GM19239 (cell line): ENCODE measurements around the gene KCP.

Experiments
- DNase-seq: peaks from one replicate; pipeline ENCODE4 v3.0.0; 2011; ENCODE audit warnings: low spot score; ENCODE audit not compliant: insufficient read length
- FAIRE-seq: peaks from 2 replicates; lab custom pipeline; 2011; peaks lifted over from hg19 to GRCh38; lab: Jason Lieb, UNC

The KCP gene

DNA sequence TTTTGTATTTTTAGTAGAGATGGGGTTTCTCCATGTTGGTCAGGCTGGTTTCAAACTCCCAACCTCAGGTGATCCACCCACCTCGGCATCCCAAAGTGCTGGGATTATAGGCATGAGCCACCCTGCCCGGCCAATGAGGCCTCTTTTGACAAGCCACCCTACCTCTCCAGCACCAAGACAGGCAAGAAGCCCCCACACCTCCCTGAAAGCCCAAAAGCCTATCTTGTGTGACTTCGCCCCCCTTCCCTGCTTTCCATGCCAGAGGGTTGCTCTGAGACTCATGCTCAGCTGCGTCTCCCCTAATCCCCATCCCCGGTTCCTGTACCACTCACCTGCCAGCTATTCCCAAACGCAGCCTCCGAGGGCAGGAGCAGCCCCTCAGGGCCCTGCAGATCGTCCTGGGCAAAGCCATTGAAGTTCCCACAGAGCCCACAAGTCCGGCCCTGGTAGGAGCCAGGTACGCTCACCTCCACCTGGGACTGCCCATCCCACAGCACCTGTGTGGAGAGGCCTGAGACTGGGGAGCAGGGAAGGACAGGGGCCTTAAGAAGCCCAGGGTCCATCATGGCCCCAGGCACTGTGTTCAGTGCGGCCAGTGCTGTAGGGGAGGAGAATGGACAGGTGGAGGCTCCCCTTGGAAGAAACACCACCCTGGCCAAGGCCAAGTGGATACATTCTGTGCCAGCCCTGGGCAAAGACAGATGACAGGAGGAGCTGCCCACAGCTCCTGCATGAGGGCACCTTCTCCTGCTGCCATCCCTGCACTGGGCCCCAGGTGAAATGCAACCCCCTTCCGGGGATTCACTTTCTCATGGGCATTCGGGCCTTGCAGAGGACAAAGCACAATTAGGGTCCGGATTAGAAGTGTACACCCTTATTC is 32.0 kb downstream of the KCP start:
- FAIRE-seq = no peak
- no peak for DNase-seq

DNA sequence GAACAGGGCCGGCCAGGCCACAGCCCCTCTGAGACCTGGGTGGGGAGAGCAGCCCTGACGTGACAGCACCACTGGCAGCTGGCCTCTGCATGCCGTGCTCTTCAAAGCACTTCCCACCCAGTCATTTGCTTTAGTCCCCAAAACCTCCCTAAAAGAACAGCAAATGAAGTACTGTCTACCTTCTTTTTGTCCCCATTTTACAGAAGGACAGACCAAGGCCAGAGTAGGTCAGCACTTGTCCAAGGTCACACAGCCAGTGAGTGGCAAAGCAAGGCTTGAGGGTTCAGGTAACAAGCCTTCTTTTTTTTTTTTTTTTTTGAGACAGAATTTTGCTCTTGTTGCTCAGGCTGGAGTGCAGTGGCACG is 32.8 kb downstream of the KCP start:
- no peak for FAIRE-seq
- no peak for DNase-seq

DNA sequence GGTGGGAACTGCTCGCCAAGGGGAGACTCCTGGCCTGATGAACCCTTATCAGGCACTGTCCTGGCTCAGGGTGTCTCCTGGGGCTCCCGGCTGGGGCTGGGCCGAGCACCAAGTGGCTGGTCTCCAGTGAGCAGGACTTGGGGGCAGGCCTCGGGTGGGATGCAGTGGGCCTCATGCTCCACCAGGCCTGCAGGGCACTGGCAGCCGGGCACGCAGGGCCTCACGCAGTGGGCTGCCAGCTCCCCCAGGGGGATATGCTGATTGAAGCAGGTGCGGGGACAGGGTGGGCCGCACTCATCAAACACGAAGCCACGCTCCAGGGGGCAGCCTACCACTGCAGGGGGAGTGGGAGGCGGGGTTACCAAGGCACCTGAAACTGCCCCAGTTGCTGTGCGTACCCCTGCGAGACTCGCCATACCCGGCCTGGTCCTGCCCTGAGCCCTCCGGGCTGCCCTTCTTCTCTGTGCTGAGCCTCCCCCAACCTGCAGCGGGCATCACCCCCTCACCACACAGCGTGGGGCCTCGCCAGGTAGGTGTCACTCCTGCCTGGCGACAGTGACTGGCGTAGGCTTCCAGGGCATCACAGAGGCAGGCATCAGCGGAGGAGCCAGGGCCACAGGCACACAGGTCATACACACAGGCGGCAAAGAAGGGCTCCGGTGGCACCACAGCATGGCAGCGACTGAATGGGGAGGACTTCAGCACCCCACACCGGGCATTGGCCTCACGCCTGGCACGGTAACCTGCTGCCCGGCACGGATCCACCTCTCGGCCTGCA is 33.3 kb downstream of the KCP start:
- FAIRE-seq = no peak

DNA sequence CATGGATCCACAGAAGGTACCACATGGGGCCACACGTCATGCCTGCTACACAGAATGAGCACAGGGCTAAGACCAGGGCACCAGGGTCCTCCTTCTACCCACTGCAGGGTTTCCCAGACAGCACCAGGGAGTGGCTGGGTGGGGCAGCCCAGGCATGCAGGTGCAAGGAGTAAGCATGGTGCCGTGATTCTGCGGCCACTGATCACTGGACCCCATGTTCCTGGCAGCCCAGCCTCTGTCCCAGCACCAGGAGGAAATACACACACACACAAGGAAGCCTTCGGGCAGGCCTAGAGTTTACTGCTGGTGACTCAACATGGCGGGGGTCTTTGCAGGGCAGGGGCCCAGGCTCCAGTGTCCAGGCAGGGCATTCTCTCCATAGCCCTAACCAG is 33.9 kb downstream of the KCP start:
- no peak for DNase-seq
- no peak for FAIRE-seq

More for the DNA sequence above, 33.3 kb downstream of the KCP start:
- DNase-seq = no peak

DNA sequence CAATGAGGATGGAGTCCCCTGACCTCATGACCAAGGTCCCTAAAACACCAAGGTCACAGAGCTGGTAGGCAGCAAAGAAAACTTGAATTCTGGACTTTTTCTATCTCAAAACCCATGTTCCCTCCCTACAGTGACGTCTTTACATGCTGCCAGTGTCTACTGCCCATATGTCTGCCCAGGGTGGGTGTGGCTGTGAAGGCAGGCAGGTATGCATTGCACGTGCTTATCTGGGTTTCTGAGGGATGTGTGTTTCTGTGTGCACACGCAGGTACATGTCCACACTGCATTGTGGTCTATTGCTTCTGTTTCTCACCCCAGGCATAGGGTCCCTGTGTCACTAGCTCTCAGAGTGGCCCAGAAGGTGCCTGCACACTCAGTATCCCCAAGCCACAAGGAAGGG is 34.4 kb downstream of the KCP start:
- no peak for DNase-seq
- no peak for FAIRE-seq

DNA sequence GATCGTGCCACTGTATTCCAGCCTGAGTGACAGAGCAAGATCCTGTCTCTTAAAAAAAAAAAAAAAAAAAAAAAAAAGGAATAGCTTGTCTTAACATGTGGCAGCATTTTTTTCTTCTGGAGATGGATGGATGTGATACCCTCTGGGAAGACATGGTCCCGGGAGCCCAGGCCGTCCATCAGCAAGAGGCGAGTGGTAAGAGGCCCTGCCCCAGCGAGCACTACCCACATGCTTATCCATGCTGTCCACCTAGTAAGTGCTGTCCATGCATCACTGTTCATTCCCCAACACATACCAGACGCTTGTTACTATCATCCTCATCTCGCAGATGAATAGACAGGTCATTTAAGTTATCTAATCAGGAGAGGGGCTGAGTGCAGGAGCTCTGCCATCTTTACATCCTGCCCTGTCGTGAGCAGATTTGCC is 35.0 kb downstream of the KCP start:
- no peak for DNase-seq
- FAIRE-seq = no peak

DNA sequence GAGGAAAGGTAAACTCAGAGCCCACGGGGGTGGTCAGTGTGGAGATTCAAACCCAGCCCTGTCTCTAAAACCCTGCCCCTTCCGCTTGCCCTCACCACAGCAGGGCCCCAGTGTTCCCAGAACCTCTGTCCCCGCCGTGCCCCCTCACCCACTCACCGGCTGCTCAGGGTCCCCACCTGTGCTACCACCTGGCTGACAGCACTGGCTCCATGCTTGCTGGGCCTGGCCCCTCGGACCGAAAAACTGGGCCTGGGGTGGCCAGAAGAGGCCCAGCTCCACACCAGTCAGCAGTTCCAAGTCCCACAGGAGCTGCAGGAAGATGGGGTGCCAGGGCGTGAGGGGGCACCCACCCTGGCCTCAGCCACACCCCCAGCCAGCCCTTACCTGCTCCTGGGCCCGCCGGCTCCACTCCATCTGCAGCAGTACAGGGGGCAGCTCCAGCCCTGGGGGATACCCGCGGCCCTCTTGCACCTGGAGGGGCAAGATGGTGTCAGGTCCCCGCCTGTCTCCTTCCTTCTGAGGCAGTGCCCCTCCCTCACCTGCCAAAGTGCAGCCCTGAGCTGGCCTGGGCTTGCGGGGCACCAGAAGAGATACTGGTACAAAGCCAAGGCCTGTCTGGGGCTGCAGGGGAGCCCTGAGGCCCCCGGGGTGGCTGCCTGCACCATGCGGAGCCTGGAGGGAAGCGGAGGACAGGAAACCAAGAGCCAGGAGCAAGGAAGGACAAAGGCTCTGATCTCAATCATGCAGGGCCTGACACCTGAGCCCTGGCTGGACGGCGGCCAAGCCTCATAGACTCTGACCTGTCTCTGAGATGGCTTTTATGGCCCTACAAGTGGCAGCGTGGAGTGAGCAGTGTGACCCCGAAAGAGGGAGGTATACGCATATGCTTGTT is 36.1 kb downstream of the KCP start:
- no peak for DNase-seq
- FAIRE-seq = no peak

DNA sequence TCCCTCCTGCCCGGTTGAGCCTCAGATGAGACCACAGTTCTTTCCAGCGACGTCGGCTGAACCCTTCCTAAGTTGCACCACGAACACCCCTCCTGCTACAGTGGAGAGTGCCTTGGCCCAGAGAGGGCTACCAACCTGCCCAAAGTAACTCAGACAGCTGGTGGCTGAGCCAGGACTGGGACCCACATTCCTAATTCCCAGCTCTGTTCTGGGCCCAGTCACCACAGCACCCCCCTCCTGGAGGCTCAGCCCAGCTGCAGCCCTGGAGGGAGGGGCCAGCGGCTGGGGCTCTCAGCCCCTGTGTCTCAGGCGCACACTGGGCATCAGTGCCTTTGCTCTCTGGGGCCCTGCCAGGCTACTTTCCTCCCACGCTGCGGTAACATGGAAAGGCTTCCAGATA is 37.3 kb downstream of the KCP start:
- DNase-seq = no peak
- FAIRE-seq = no peak

DNA sequence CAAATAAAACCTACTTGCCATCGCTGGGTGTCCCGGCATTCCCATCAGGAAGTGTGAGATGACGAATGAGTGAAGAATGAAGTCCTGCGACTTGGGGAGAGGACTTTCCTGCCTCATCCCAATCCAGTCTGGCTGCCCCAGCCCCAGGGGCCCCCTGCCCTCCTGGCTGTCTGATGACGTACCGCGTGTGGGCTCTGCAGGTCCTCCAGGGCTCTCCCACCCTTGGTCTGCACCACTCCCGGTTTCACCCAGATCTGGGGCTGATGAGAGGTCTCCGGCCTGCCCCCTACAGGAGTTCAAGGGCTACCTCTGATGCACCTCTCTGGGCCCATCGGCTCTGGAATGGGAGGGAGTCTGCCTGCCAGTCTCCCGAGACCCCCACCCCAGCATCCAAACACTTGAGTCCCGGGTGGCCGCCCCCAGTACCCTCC is 38.1 kb downstream of the KCP start:
- DNase-seq (no peak), FAIRE-seq (no peak)

DNA sequence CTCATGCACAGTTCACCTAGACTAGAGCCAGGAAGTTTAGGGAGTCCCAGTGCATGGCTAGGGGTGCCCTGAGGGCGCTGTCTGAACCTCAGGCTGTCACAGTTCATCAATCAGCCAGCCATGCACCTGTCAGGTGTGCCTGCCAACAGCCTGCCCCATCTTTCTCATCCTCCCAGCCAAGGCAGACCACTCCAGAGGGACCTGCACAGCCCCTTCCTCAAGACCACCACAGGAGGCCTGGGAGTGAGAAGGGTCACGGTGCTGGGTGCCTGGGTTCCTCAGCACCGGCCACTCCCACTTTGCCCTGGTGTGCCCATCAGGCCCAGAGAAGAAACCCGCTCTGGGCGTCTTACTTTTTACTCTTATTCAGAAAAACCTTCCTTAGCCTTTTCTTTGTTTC is 39.5 kb downstream of the KCP start:
- FAIRE-seq (no peak), DNase-seq (no peak)

DNA sequence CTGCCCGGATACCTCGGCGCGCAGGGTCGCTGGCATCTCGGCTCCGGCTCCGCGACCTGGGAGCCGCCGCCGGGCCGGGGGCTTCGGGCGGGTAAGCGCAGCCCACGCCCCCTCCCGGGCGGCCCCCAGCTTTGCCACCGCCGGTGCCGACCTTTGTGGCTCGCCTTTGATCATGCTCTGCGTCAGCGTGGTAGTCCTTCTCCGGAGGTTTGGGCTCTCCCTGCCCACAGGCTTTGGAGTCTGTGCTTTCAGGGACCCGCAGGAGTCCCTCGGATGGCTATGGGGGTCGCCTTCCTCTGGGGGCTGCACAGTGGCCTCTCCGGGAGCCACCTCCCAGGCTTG is 40.6 kb downstream of the KCP start:
- DNase-seq (no peak), FAIRE-seq (no peak)

DNA sequence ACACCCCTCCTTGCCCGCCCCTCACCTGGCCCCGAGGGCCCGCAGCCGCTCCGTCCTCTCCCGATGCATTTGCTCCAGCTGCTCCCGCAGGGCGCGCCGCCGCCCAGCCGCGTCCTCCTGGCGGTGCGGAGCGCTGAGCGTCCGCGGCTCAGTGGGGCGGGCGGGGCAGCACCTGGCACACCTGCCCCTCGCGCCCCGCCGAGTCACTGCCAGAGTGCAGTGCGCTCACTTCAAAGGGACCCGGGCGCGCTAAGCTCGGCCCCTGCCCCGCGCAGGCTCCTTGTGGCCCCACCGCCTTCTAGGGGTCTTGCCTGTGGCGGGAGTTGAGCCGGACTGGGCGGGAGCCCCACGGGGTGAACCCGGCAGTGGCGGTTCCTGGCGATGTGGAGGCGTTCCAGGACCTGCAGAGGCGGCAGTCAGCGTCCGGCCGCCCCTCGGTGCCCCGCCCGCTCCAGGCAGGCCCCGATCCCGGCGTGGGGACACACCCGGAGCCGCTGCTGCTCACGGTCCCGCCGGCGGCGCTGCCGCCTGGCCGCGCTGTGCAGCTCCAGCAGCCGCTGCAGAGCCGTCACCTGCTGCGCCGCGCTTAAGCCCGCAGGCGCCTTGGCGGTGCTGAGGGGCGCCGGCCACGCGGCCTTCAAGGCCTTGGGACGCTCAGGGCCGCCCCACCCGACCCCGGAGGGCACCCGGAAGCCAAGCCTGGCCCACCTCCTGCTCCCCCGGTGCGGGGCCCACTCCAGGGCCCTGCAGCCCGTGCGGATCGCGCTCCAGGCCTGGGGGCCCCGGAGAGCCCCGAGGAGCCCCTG is 41.2 kb downstream of the KCP start:
- DNase-seq (peak; percentile 67), FAIRE-seq (peak; percentile 35)

DNA sequence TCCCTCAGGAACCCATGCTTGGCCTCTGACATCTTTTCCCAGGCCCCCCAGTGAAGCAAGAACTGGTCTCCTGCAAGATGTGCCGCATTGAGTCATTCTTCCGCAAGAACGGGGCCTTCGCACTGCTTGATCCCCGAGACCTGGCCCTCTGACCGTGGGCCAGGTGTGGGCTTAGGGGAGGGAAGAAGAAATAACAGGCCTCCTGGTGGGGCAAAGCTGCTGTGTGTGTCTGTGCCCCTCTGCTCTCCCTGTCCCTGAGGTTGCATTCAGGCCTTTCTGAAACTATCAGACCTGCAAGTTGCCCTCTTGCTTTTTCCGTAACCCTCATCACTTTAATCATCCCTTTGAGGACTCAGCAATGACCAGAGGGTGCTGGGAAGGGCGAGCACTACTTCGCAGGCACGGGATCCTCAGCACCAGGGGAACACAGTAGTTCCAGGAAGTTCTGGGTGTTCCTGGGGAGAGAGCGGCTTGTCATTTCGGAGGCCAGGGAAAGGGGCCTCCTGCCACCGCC is 41.8 kb downstream of the KCP start:
- no peak for DNase-seq
- no peak for FAIRE-seq

DNA sequence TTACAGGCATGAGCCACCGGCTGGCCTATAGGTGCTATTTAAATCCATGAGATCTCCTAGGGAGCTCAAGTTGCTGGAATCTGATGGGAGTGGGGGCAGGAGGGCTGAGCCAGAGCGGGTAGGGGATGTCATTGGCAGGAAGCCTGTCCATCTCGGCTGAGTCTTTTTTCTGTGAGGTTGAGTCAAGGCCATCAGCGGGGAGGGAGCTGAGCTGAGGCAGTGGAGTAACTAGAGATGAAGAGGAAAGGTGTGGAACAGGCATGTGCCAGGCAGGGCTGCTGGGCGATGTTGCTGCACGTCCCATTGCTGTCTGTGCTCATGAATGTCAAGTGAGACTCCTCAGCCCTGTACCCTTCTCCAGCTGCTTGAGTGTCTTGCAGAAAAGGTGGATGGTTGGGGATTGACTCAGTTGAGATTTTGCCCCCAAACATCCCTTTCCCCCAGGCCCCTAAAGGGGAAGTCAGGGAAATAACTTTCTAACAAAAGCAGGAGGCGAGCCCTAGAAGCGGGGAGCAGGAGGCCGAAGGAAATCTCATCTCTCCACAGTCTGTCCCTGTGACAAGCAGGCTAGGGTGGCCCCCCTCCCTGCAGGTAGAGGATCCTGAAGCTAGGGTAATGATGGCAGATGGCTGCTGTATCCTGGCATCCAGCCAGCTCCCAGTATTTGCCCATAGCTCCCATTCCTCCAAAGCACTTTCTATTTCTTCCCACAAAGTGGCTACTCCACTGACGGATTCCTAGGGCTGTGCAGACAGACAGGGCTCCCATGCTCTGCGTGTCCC is 42.5 kb downstream of the KCP start:
- DNase-seq (no peak), FAIRE-seq (no peak)

DNA sequence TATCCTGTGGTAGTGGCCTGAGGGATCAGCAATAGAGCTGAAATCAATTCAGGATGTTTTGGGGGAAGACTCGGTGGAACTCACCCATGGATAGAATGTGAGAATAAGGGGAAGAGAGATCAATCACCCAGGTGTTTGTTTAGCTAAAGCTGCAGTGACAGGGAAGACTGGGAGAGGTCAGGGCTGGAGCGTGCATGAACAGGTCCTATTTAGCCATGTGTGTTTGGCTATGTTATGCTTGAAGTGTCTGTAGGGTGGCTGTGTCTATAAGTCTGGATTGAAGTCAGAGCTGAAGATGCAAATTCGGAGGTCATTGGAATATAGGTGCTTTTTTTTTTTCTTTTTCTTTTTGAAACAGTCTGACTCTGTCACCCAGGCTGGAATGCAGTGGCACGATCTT is 43.3 kb downstream of the KCP start:
- DNase-seq (no peak), FAIRE-seq (no peak)

DNA sequence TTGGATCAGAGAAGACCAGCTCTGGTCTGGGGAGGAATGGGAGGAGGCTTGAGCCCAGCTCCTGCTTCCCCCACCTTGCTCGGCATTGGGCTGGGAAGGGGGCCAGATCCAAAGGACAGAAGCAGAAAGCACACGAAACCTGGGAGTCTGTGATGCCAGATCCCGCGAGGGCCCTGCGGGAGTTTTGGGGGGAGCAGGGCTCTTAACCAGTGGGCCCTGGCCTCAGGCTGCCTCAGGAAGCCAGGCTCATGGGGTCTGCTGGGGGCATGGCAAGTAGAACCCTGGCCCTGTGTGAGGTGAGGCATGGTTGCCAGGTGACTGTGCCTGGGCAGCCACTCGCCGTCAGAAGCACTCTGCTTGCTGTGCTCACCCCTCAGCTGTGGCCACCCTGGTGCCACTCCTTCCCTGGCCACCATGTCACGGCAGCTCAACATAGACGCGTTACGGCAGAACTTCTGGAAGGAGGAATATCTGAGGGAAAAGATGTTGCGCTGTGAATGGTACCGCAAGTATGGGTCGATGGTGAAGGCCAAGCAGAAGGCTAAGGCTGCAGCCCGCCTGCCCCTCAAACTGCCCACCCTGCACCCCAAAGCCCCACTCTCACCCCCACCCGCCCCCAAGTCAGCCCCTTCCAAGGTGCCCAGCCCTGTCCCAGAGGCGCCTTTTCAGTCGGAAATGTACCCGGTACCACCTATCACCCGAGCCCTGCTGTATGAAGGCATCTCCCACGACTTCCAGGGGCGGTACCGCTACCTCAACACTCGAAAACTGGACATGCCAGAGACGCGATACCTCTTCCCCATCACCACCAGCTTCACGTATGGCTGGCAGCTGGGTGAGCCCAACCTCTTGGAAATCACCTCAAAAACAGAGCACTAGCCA is 44.3 kb downstream of the KCP start:
- FAIRE-seq = no peak
- DNase-seq = no peak

DNA sequence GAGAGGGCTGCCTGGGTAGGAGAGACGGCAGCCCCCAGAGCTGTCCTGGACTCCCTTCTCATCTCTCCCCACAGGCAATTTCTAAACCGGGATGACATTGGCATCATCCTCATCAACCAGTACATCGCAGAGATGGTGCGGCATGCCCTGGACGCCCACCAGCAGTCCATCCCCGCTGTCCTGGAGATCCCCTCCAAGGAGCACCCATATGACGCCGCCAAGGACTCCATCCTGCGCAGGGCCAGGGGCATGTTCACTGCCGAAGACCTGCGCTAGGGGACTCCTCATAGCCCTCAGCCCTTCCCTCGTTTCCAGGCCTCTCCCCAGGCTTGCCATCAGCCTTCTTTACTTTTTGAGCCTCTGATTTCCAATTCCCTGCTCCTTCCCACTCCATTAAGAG is 45.2 kb downstream of the KCP start:
- DNase-seq = no peak
- no peak for FAIRE-seq

DNA sequence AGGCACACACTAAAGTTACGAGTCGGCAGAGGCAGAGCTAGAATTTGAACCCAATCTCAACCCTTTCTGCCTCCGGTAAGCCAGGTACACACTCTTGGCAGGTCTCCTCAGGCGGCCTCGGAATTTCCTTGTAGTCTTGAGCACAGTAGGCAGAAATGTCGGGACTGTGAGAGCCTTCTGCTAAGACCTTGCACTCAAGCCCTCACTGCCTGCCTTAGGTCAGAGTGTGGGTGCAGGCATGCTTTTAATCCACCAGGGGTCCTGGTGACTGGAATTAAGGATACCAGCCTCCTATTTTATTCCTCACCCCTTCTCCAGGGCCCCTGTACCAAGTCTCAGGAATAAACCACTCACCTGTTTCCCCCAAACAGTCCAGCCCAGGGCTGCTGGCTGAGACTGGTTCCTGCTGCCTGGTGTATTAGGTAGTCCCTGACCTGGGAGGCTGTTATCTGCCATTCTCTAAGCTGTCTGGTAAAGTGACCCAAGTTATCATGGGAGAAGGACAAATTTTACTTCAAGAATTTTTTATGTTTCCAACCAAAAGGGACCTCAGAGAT is 47.0 kb downstream of the KCP start:
- FAIRE-seq (peak; percentile 72), DNase-seq (peak; percentile 67)
